K562 (cell line): Measurements from ENCODE around the gene ASB6. TPM values are rescaled to one million over a fixed set of nuclear protein-coding genes. Genes with fewer than 3 reads are reported as not detected.

Experiments
- FOXK2 ChIP-seq, 2 experiments: fragments of 450-650 bp; IDR thresholded peaks in 1 of 2; conservative IDR thresholded peaks in 1 of 2; 2 replicates each; pipeline ENCODE4 v1.6.1; 2016; ENCODE audit warnings: low read depth in 2 of 2, mild to moderate bottlenecking in 1 of 2
- KLF13 ChIP-seq: fragments of 450-650 bp; IDR thresholded peaks from 2 replicates; pipeline ENCODE4 v1.6.1; 2016; ENCODE audit warnings: missing genetic modification characterization, low read depth, mild to moderate bottlenecking, missing compliant biosample characterization, moderate library complexity, borderline replicate concordance
- ZBTB11 ChIP-seq, 3 experiments: fragments of 200-800 bp in 1 of 3; fragments of 250-450 bp in 1 of 3; fragments of 450-650 bp in 1 of 3; sonication (Bioruptor Pico) in 1 of 3; sonication (Bioruptor generic) in 1 of 3; formaldehyde crosslinking in 1 of 3; IDR thresholded peaks; 2 replicates each; pipeline versions ENCODE4 v1.6.1 to v1.8.0; 2016 to 2022; ENCODE audit warnings: mild to moderate bottlenecking in 2 of 3, missing genetic modification characterization in 2 of 3, missing compliant biosample characterization in 1 of 3, moderate library complexity in 1 of 3
- ZHX1 ChIP-seq: fragments of 150-350 bp; conservative IDR thresholded peaks from 2 replicates; pipeline ENCODE4 v1.6.1; 2014; ENCODE audit warnings: low read length
- ZNF407 ChIP-seq: fragments of 450-650 bp; IDR thresholded peaks from 2 replicates; pipeline ENCODE4 v1.6.1; 2016; ENCODE audit warnings: low read depth
- ZNF41 ChIP-seq: fragments of 250-450 bp; sonication (Bioruptor Pico); conservative IDR thresholded peaks from 2 replicates; pipeline ENCODE4 v1.4.0; 2020; ENCODE audit warnings: mild to moderate bottlenecking
- polyA plus RNA-seq, 8 experiments: library from polyadenylated mRNA; depleted of rRNA in 4 of 8; stranded (reverse) in 5 of 8; unstranded in 3 of 8; fragments of >200 nt; fragmentation: Nextera tagmentation in 2 of 8; fragmentation: Illumina TruSeq in 1 of 8; extraction: Ambion mirVana in 2 of 8; extraction: Trizol in 1 of 8; gene quantifications; 2 replicates each; pipeline versions ENCODE4 v1.2.1 to v1.2.3, GENCODE V29; 2011 to 2014; ENCODE audit warnings: inconsistent platforms in 1 of 8, missing spikeins in 1 of 8
- total RNA-seq, 7 experiments: library from RNA; depleted of rRNA in 6 of 7; stranded (reverse); fragments of >200 nt in 6 of 7; fragmentation: Illumina TruSeq in 2 of 7; extraction: Trizol in 2 of 7; gene quantifications; 2 replicates each; pipeline versions ENCODE4 v1.2.1 to v1.2.3, GENCODE V29; 2011 to 2021; ENCODE audit warnings: low replicate concordance in 1 of 7

The ASB6 gene
- total and polyA plus RNA-seq, 9 of the 15 experiments (the other 6 are each of a cell fraction or from before 2014, with no cell fraction given), result 0.92 to 17.8 (median 11.3) TPM

GRCh38 chr9:129587487-129588262, 54.3 kb downstream of the ASB6 start (continued):
- TF ChIP-seq ZNF407 (no peak), ZBTB11 (CRISPR knock-in tag; IDR thresholded peaks at IDR 0.05) (peak in 1 of 3 experiments; percentile 75; a peak in 2 of 6 replicates), FOXK2 (conservative IDR thresholded peaks at IDR 0.05 in 1 of 2, IDR thresholded peaks at IDR 0.05 in 1 of 2; ENCODE audit: low read depth in 2 of 2) (peak; percentile 55 to 70; a peak in 2 of 4 replicates), KLF13 (no peak), ZHX1 (no peak), ZNF41 (CRISPR knock-in tag) (no peak)
